ENCODE measurements around the gene PPAT.

Gene PPAT

DNA sequence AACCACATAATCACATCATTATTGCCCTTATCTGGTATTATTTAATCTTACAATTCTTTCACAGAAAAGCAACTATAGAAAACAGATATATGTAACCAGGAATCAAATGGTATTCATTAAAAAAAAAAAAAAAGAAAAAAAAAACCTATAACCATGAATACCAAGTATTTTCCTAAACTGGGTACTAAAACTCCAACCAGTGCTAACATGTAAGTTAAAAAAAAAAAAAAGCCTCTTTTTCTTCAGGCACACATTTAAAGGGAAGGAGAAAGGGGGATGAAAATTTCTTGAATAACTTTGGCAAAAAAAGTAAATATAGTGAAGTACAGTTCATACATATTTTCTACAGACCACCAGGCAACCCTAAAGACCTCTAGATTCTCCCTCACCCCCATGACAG, 2.1 kb downstream of the PPAT start:
- DNase-seq: no peak

DNA sequence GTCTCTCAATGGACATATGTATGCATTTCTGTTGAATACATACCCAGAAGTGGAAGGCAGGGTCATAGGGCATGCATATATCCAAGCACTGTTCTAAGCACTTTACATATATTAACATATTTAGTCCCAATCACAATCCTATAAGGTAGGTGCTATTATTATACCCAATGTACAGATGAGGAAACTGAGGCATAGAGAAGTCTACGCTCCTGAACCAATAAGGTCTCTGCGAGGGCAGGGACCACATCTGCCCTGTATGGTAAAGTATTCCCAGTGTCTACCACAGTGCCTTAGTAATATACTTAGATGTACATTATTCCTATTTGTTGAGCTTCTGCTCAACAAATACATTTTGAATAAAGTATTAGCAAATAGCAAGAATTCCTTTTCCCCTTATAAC, 5.2 kb downstream of the PPAT start:
- no peak for DNase-seq

DNA sequence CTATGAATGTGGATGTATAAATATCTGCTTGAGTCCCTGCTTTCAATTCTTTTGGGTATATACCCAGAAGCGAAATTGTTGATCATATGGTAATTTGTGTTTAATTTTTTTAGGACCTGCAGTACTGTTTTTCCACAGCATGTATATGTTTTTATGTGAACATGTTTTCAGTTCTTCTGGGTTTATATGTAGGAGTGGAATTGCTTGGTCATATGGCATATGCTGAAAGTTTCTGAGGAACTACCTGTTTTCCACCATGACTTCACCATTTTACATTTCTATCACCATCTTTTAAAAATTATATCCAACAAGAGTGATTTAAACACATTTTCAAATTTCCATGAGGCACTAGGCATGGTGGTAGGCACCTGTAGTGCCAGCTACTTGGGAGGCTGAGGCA, 8.2 kb downstream of the PPAT start:
- no peak for DNase-seq

DNA sequence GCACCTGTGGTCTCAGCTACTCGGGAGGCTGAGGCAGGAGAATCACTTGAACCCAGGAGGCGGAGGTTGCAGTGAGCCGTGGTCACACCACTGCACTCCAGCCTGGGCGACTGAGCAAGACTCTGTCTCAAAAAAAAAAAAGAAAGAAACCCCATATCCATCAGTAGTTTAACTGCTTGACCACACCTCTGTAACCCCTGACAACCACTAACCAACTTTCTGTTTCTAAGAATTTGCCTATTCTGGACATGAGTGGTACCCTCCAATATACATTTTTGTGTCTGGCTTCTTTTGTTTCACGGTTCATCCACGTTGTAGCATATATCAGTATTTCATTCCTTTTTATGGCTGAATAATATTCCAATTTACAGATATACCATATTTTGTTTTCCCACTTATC, 9.1 kb downstream of the PPAT start:
- DNase-seq: no peak

DNA sequence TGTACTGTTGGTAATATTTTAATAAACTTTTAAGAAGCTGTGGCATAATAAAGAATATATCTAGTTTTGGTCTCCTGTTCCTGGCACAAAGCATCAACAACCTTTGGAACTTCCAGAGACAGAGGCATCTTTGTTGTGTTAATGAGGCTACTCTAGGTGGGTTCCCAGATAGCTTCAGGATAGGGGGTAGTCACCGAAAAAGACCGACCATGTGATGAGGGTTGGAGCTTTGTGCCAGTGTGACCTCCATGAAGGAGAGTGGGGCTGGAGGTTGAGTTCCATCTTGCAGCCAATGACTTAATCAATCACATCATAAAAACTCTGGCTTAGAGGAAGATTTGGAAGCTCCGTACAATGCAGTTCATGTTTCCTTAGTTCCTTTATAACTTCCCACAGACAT, 9.9 kb downstream of the PPAT start:
- no peak for DNase-seq

DNA sequence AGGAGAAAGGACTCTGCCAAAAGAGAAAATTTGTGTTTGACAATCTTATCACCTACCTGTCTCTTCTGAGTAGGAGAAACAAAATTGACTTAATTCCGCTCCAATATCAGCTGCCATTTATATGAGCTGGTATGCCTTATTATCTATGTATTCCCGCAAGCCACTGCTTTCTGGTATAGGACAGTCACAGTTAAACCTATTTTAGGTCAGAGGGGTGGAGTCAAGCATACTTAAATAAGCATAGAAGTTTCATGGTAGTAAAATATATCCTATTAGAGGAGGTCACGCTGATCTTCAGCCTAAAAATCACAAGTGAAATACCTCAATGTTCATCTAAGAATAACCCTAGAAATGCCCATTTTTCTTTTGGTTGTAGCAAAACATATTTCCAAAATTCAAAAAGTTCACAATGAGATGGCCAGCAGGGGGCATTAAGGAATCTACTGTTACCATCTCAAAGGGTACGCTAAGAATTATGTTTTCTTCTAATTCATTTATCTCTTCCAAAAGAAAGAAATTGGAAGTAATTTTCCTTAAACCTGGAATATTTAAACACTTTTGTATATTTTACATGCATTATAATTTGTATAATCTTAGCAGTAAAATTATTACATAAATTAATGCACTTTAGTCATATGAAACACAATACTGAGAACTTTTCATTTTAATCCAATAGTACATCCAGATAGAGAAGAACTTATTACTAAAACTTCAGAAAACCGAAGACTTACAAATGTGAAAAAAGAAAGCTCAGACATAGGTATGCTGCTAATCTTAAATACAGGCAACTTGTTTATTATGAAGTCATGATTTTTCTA, 10.5 kb downstream of the PPAT start:
- peak; percentile 76 for DNase-seq

DNA sequence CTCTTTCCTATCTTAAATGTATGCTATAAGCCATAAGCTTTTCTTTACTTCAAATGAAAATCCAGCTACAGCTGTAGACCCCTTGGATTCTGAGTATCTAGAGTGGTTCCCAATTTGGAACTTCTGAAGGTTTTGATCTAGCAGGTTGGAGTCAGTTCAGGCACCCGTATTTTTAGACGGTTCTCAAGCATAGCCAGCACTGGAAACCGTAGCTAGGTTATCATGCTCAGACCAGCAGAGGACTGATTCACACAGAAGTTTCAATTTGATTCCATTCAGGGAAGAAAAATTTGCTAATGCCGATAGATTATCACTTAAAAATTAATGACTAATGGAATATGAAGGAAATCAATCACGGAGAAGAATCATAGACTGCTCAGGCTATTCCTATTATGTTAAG, 11.2 kb downstream of the PPAT start:
- no peak for DNase-seq

DNA sequence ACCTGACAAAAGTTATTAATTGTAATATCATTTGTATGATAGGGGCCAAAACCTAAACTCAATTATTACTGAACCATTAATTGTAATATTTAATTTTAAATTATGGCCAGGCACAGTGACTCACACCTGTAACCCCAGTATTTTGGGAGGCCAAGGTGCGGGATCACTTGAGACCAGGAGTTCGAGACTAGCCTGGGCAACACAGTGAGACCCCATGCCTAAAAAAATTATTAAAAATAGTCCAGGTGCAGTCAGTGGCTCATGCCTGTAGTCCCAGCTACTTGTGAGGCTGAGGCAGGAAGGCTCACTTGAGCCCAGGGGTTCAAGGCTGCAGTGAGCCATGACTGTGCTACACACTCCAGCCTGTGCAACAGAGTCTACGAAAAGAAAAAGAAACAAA, 18.0 kb downstream of the PPAT start:
- no peak for DNase-seq

DNA sequence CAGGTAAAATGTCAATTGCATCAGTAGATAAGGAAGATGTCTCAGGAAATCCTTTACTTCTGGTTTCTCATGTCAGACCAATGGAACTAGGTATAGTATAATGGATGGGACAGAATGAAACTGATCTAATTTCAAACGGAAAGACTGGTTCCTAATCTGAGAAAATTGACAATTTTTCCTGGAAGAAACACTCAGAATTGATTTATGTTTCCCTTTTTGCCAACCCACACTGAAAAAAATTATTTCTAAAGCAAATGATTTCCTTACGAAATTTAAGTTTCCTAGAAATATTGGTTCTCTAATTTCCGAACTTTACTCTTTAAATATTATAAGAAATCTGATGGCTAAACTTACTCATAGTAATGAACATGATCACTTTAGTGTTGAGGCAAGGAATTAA, 19.1 kb downstream of the PPAT start:
- DNase-seq: no peak

DNA sequence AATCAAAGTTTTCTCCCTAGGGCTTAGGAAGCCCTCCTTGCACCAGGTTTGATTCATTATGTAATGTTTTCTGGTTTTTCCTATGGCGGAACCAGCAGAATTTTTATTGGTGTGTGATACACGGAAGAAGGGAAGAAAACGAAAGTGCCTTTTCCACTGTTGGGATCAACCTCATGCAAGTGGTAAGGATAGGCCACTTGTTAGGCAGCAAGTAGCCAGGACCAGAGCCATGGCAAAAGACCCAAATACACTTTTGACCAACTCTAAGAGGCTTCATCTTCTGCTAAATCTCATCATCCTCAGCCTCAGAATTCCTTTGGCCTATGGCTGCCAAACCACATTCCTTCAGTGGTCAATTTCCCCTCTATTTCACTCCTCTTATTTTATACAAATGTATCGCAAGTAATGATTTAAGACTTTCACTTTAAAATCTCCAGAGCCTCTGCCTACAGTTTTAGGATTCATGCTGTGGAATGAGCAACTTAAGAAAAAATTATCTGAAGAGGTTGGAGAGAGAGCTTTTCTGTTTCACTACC, 21.2 kb downstream of the PPAT start:
- DNase-seq: no peak

DNA sequence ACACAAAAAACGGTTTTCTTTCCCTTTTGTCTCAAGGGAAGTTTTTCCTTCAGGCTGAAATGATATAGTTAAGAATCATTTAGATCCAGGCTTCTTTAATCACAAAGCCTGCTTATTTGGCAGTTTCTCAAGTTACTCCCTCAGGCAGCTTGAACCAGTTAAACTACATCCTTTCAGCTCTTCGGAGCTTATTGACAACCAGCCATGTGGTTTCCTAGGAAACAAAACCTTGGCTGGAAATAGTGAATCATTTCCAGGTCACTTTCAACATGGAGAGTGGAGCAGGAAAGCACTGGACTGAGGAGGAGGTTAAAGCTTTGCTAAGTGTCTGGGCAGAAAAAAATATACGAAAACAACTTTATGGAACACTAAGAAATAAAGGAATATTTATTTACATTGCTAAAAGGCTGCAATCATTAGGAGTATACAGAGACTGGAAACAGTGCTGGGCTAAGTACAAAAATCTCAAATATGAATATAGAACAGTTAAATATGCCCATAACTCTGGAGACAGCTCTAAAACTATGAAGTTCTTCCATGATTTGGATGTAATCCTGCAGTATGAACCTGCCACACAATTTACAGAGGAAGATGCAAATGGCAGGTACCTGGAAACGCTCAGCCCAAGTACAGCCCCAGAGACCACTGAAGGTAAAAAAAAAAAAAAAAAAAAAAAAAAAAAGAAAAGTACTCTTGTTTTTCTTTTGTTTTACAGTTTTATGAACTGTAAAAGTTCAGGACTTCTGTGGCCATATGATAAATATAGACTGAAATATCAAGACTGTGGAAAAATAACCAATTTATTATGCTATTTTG, 25.0 kb downstream of the PPAT start:
- peak; percentile 67 for DNase-seq

DNA sequence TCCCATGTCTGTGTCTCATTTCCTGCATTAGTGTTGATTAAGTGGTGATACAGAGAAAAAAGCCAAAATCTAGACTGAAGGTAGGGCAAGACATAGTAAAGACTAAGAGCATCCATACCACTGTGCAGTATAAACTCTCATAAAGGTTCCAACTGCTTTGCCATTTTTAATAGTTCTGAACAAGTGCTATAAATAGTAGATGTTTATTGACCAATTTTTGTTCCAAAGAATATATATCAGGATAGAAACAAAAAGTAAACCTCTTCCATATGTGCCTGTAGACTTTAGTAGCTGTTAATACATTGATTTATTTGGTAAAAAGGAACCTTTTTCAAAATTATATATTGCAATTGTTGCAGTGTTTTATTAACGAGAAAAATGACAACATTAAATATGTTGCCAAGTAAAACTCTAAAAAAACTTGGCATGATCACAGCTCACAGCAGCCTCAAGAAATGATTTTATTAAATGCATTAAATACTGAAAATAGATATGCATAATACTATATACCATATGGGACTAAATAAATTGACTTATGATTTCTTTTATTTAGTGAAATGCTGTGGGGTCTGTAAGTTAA, 25.8 kb downstream of the PPAT start:
- no peak for DNase-seq

DNA sequence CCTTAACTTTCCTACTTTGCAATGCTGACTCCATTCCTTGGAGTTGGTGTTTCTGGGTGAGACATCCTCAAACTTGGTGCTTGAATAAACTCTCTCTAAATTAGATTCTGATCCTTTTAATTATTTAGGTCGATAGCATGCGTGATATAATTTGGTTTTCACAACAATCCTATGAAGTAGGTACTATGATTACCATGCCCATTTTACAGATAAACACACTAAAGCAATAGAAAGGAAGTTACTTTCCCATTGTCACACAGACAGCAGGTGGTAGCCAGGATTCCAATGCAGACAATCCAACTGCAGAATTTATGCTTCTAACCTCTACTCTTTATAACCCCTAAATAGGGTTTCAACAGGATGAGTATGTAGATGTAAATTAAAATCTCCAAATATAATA, 26.4 kb downstream of the PPAT start:
- DNase-seq: no peak

DNA sequence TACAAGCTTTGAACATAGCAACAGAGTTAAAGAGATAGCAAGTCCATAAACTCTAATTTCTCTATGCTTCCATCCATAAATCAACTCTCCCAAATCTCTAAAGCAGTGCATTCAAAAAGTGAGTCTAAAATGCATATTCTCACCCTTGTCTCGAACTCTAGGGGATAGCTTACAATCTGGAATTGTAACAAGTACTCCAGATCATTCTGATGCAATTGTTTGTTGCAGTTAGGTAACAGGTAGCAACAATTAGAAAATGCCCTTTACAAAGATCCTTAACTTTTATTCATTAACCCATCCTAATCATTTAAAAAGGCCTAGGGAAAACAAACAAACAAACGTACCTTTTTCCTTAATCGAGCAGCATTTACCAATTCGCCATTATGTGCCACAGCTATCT, 29.3 kb downstream of the PPAT start:
- DNase-seq: no peak

DNA sequence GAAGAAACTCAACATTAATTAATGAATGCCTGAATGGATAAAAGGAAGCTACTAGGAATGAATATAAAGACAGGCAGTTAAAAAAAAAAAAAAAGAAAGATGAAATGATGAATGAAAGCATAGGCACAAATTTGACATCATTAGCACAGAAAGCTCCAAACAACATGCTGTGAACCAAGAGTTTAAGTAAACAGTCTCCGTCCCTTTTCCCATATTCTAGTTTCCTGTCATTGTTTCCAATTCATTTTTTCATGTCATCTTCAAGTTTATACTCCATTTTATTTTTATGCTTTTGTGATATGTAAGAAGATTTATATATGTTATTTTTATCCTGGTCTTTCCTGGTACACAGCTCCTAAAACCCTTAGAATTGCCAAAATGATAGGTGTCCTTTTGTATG, 30.4 kb downstream of the PPAT start:
- no peak for DNase-seq

DNA sequence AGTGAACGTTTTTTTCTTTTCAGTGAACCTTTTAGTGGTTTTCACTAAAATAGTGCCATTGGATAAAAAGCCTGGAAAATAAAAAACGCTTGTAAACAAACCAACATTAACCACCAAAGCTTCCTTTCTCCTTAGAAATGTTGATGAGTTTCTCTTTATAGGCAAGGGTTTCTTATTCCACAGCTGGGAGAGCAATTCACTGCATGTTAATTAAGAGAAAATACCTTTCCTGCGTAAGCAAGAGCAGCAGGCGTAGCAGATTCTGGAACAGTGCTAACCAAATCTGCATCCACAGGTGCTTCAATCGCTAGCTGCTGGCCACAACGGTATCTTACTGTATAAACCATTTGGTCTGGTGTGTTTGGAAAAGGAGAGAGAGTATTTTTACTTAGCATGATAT, 34.9 kb downstream of the PPAT start:
- DNase-seq: no peak

DNA sequence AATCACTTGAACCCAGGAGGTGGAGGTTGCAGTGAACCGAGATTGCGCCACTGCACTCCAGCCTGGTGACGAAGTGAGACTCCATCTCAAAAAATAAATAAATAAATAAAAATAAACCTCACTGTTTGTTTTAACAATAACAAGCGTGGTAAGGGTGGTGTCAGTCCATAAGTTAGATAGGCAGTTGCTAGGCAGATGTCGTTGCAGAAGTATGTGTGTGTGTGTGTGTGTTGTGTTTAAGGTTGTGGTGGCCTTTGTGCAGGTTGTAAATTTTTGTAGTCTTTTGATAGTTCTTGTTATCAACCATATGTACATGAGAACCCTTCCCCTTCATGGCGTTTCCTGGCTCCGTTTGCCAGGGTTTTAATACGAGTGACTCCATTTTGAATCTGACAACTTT, 44.1 kb downstream of the PPAT start:
- no peak for DNase-seq

DNA sequence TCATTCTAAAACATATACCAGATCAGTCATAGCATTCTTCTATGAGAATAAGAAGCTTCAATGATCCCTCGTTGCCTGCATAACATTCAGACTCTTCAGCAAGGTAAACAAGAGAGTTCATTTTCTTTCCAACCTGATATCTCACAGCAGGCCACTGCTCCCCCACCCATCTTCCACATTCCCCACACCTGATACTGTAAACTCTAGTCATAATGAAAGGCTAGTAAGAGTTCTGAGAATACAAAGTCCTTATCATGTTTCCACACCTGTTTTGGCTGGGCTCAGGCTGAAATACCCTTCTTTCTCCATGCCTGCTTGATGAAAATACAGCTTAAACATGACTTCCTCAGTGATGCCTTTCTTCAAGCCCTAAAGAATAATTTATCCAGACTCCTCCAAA, 45.9 kb downstream of the PPAT start:
- DNase-seq: peak; percentile 63

DNA sequence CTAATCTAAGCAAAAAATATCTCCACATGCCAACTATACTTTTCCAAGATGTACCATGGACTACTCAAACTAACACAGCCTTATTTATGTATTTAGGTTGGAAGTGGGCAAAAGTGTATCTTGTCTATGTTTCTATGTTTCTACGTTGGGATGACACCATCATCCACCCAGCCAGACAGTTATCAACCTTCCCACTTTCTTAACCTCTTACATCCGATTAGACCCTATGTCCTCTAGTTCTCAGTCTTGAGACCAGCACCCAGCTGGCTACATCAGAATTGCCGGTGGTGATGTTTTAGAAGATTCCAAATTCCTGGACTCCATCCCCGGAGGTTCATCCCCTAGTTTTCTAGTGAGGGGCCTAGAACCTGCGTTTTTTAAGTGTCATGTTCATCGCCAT, 47.1 kb downstream of the PPAT start:
- DNase-seq: peak; percentile 25

DNA sequence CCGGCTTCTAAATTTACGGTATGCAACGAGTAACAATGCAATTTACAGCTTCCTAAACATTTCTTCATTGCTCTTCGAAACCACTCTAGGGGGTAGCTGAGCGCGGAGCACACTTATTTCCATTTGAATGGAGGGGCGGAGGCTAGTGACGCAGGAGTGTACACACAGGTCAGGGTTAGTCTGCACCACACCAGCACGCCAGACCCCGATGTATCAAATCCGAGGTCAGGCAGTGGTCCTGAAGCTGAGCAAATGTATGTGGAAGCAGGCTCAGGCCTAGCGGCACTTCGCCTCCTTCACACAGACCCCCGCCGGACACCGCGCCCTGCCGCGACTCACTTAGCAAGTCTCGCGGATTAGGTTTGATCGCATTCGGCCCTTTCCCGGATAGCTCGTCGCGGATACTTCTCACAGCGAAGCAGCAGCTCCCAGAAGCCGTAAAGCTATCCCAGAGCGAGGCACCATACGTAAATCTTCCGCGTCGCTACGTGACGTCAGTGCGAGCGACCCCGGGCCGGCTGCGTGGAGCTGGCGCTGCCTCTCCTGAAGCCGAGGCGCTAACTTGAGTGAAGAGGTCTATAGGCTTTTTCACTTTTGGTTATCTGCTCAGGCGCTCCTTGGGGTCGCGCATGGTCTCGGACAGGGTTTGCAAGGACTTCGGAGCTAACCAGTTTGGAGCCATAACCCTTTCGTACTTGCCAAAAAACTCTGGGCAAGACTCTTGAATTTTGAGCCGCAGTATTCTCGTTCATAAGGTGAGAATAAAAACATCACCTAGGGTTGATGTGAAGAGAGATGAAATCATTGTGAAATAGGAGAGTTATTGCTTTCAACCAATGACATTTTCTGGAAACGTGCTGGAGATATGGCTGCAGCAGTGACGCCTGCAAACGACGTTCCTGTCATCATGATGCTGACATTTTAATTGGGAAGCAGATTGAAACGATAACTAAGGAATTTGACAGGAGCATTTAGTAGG, 48.1 kb downstream of the PPAT start, which contains the start of gene AASDH:
Gene AASDH (minus strand): TSS at position 469 of the 979 bp plus-strand sequence. CDS start 3,192 bp downstream, outside the sequence.
- peak; percentile 97 for DNase-seq

DNA sequence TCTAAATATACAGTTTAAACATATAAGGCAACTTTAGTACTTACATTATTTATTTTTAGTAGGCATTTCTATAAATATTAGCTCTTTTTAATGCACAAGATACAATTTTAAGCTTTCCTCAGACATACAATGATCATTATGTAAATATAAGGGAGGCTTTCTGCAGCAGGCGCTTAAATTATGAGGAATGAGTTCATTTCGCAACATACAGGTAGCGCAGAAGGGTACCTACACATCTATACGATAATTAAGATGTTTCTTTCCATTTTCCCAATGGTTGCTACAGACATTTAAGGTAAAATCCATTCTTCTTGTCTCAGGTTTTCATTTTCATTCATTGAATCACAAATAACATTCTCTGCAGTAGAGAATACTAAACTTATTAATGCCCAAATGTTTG, 49.3 kb downstream of the PPAT start:
- DNase-seq: no peak

DNA sequence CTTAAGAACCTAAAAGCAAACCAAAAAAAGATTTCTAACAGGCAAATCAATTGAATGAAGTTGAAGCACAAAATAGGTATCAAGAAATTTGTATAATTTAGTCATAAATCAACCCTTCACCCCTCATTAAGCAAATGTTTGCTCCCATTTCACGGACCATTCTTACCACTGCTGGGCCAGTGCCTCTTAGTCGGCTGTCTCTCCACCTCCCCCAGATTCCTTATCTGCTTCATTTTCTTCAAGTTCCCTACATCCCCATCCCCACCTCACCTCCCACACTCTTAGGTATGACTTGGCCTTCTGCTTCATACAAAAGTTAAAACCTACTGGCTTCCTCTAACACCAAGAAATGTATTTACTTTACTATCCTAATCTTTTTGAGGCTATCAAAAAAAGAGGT, 60.0 kb downstream of the PPAT start:
- DNase-seq: no peak
